HepG2 (cell line): ENCODE data around the gene MED20. TPM values are rescaled to one million over a fixed set of nuclear protein-coding genes. Genes with fewer than 3 reads are reported as not detected.

Experiments used
- ATAC-seq: fragments of 200-7000 bp; cut with Tn5 transposase; 3 replicates; pipeline ENCODE4 v1.9.1; 2020; ENCODE audit warnings: mild to moderate bottlenecking, moderate library complexity
- BruUV-seq: library from RNA; stranded (reverse); fragments of 400-500 nt; replicated peaks from 2 replicates; lab custom pipeline; 2021; lab: Mats Ljungman, UMichigan
- CTCF ChIA-PET: fragments of 300-600 bp; formaldehyde crosslinking; extraction: SDS; loops from one replicate; lab custom pipeline; 2021; ENCODE audit warnings: low total read pairs, inconsistent platforms, low intra/inter-chr PET ratio; lab: Yijun Ruan, JAX
- POLR2A ChIA-PET: fragments of 350-600 bp; sonication (Branson Sonifier 250); formaldehyde crosslinking; loops from one replicate; lab custom pipeline; 2020; ENCODE audit warnings: antibody characterized with exemption, inconsistent platforms; lab: Yijun Ruan, JAX
- DNase-seq: peaks from one replicate; pipeline ENCODE4 v3.0.0-alpha.2; 2015; ENCODE audit warnings: low spot score
- FAIRE-seq: peaks from 3 replicates; lab custom pipeline; 2011; peaks lifted over from hg19 to GRCh38; lab: Jason Lieb, UNC
- H2AFZ ChIP-seq: one replicate; pipeline ENCODE4 v1.6.1; 2011; ENCODE audit warnings: low read length, inconsistent platforms
- H3K27ac ChIP-seq: fragments of 300-600 bp; 3 replicates; pipeline ENCODE4 v1.8.0; 2011; ENCODE audit warnings: mixed run types, mild to moderate bottlenecking, mixed read lengths, low read length, inconsistent platforms; ENCODE audit not compliant: insufficient read depth; ENCODE audit errors: extremely low read length
- H3K27me3 ChIP-seq, 2 experiments: fragments of 200-600 bp in 1 of 2; 2 replicates in 1 of 2; 3 replicates in 1 of 2; pipeline versions ENCODE4 v1.6.0 to v1.8.0; 2011; ENCODE audit warnings: low read length in 2 of 2, mild to moderate bottlenecking in 2 of 2, moderate library complexity in 2 of 2, inconsistent platforms in 1 of 2; ENCODE audit not compliant: insufficient read depth in 2 of 2, control insufficient read depth in 1 of 2
- H3K36me3 ChIP-seq, 2 experiments: fragments of 200-600 bp in 1 of 2; replicated peaks in 1 of 2; 2 replicates in 1 of 2; 3 replicates in 1 of 2; pipeline versions ENCODE4 v1.5.1 to v1.8.0; 2011; ENCODE audit warnings: low read length in 2 of 2, inconsistent platforms in 1 of 2; ENCODE audit not compliant: insufficient read depth in 2 of 2, control insufficient read depth in 1 of 2
- H3K4me1 ChIP-seq: 2 replicates; pipeline ENCODE4 v1.5.1; 2012; ENCODE audit warnings: low read length, inconsistent platforms; ENCODE audit not compliant: insufficient read depth
- H3K4me2 ChIP-seq: 2 replicates; pipeline ENCODE4 v1.6.0; 2011; ENCODE audit warnings: low read depth, low read length, inconsistent platforms
- H3K4me3 ChIP-seq, 3 experiments: fragments of 200-600 bp in 1 of 3; sonication (generic), shearing (Covaris generic) in 1 of 3; replicated peaks in 1 of 3; 2 replicates each; pipeline ENCODE4 v1.5.1; 2011 to 2016; ENCODE audit warnings: low read length in 3 of 3, inconsistent platforms in 2 of 3, low read depth in 2 of 3, mild to moderate bottlenecking in 2 of 3, control low read depth in 1 of 3, mixed read lengths in 1 of 3; ENCODE audit not compliant: insufficient read depth in 1 of 3
- H3K79me2 ChIP-seq: one replicate; pipeline ENCODE4 v1.6.1; 2011; ENCODE audit warnings: low read length, inconsistent platforms; ENCODE audit not compliant: insufficient read depth
- H3K9ac ChIP-seq: 2 replicates; pipeline ENCODE4 v1.6.0; 2011; ENCODE audit warnings: mild to moderate bottlenecking, low read depth, low read length, inconsistent platforms; ENCODE audit not compliant: insufficient read depth
- H3K9me3 ChIP-seq: 2 replicates; pipeline ENCODE4 v1.5.1; 2012; ENCODE audit warnings: mild to moderate bottlenecking, low read length
- H4K20me1 ChIP-seq: 2 replicates; pipeline ENCODE4 v1.6.0; 2011; ENCODE audit warnings: inconsistent platforms, mild to moderate bottlenecking, low read length, moderate library complexity; ENCODE audit not compliant: insufficient read depth
- PHF5A ChIP-seq: IDR thresholded peaks from one replicate; pipeline ENCODE4 v1.6.1; 2018; ENCODE audit warnings: low read depth, missing genetic modification reagents; ENCODE audit not compliant: unreplicated experiment
- RFX1 ChIP-seq: fragments of 450-650 bp; IDR thresholded peaks from 2 replicates; pipeline ENCODE4 v1.6.1; 2017
- SNRNP70 ChIP-seq: fragments of 200-400 bp; formaldehyde crosslinking; IDR thresholded peaks from 2 replicates; pipeline ENCODE4 v1.6.1; 2017; ENCODE audit warnings: mild to moderate bottlenecking, low read depth, low read length, moderate library complexity
- ZNF121 ChIP-seq: sonication (generic); formaldehyde crosslinking; IDR thresholded peaks from 2 replicates; pipeline ENCODE4 v1.5.0; 2020; ENCODE audit warnings: mild to moderate bottlenecking, missing genetic modification reagents
- ZNF180 ChIP-seq: sonication (generic); formaldehyde crosslinking; IDR thresholded peaks from 2 replicates; pipeline ENCODE4 v1.4.0; 2020; ENCODE audit warnings: low read depth, missing genetic modification reagents, borderline replicate concordance
- ZNF3 ChIP-seq: IDR thresholded peaks from 2 replicates; pipeline ENCODE4 v1.7.0; 2017; ENCODE audit warnings: inconsistent platforms
- ZNF776 ChIP-seq: sonication (generic); formaldehyde crosslinking; IDR thresholded peaks from 2 replicates; pipeline ENCODE4 v1.4.0; 2020; ENCODE audit warnings: mild to moderate bottlenecking, missing genetic modification reagents
- WGBS: methylation state at CpG from one replicate; pipeline ENCODE4 v1.1.6; 2017; ENCODE audit warnings: low lambda C conversion rate; 5-methylcytosine and 5-hydroxymethylcytosine counted together
- in situ Hi-C: cut with HindIII; loops from 2 replicates; pipeline ENCODE4 v1.10.0; 2017; ENCODE audit warnings: low pct_unique_long_range_greater_than_20kb; ENCODE audit not compliant: extremely low pct_ligation_motif_present
- intact Hi-C: fragments of 100-400 bp; cut with micrococcal nuclease; formaldehyde crosslinking; loops from one replicate; pipeline ENCODE4 v1.10.0; 2022; ENCODE audit not compliant: unreplicated experiment
- polyA plus RNA-seq, 8 experiments: library from polyadenylated mRNA; depleted of rRNA in 3 of 8; stranded (reverse) in 7 of 8; unstranded in 1 of 8; fragments of >200 nt; fragmentation: Illumina TruSeq in 4 of 8; extraction: Trizol in 4 of 8; gene quantifications; 2 replicates each; pipeline versions ENCODE4 v1.2.1 to v1.2.3, GENCODE V29; 2011 to 2016; ENCODE audit warnings: low read depth in 4 of 8, missing spikeins in 1 of 8, mixed read lengths in 1 of 8; ENCODE audit not compliant: insufficient read depth in 1 of 8
- total RNA-seq, 5 experiments: library from RNA; depleted of rRNA; stranded (reverse); fragments of >200 nt; fragmentation: Illumina TruSeq; extraction: Trizol; gene quantifications; 2 replicates each; pipeline ENCODE4 v1.2.3, GENCODE V29; 2016; ENCODE audit warnings: low read depth in 1 of 5
- TF ChIP-seq, protein P1 (sequence below): sonication (generic); formaldehyde crosslinking; IDR thresholded peaks from 2 replicates; pipeline ENCODE4 v1.9.0; 2021; ENCODE audit warnings: mild to moderate bottlenecking, missing genetic modification reagents
- TF ChIP-seq, protein P2 (sequence below): sonication (generic); formaldehyde crosslinking; IDR thresholded peaks from 2 replicates; pipeline ENCODE4 v1.4.0; 2020; ENCODE audit warnings: missing genetic modification reagents
- TF ChIP-seq, protein P3 (sequence below): IDR thresholded peaks from 2 replicates; pipeline ENCODE4 v1.6.1; 2012; ENCODE audit warnings: inconsistent platforms
- TF ChIP-seq, protein P4 (sequence below): sonication (generic); formaldehyde crosslinking; IDR thresholded peaks from 2 replicates; pipeline ENCODE4 v1.4.0; 2020; ENCODE audit warnings: missing genetic modification reagents
- TF ChIP-seq, protein P5 (sequence below): sonication (generic); formaldehyde crosslinking; conservative IDR thresholded peaks from 2 replicates; pipeline ENCODE4 v1.4.0; 2020; ENCODE audit warnings: missing genetic modification reagents

Gene MED20
- total and polyA plus RNA-seq, 2 of the 13 experiments (the other 11 are each of a cell fraction or from before 2014, with no cell fraction given): 28.1 to 41.1 TPM

DNA sequence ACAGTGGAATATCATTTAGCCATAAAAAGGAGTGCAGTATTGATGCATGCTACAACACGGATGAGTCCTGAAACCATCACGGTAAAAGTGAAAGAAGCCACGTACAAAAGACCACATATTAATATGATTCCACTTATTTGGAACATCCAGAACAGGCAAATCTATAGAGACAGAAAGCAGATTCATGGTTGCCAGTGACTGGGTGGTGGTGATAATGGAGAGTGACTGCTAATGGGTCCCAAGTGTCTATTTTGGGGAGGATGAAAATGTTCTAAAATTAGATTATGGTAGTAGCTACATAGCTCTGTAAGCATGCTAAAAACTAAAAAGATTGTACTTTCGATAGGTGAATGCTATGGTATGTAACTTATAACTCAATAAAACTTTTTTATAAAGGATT, 39.1 kb upstream of the MED20 start:
- Histone ChIP-seq H3K4me1 (peaks cover 30% of the 10 kb centered on the region), H3K27me3 (no peaks in the 10 kb centered on the region), H3K4me3 (no peak overlapping the region), H3K36me3 (no peaks in the 10 kb centered on the region), H2AFZ (no peak overlapping the region), H3K4me2 (no peak overlapping the region), H3K9ac (no peak overlapping the region), H3K79me2 (no peaks in the 10 kb centered on the region), H3K9me3 (no peaks in the 10 kb centered on the region), H4K20me1 (no peaks in the 10 kb centered on the region)
- ChIA-PET CTCF (no interaction called here), POLR2A (no interaction called here)
- DNase-seq: no peak
- BruUV-seq: no TSS peak
- whole genome bisulfite sequencing: 86% methylated on average over 4 of the region's 4 CpGs
- intact Hi-C loops (no loop called here), in situ Hi-C loops (no loop called here)
- no peak for ATAC-seq
- TF ChIP-seq, protein P1, sequence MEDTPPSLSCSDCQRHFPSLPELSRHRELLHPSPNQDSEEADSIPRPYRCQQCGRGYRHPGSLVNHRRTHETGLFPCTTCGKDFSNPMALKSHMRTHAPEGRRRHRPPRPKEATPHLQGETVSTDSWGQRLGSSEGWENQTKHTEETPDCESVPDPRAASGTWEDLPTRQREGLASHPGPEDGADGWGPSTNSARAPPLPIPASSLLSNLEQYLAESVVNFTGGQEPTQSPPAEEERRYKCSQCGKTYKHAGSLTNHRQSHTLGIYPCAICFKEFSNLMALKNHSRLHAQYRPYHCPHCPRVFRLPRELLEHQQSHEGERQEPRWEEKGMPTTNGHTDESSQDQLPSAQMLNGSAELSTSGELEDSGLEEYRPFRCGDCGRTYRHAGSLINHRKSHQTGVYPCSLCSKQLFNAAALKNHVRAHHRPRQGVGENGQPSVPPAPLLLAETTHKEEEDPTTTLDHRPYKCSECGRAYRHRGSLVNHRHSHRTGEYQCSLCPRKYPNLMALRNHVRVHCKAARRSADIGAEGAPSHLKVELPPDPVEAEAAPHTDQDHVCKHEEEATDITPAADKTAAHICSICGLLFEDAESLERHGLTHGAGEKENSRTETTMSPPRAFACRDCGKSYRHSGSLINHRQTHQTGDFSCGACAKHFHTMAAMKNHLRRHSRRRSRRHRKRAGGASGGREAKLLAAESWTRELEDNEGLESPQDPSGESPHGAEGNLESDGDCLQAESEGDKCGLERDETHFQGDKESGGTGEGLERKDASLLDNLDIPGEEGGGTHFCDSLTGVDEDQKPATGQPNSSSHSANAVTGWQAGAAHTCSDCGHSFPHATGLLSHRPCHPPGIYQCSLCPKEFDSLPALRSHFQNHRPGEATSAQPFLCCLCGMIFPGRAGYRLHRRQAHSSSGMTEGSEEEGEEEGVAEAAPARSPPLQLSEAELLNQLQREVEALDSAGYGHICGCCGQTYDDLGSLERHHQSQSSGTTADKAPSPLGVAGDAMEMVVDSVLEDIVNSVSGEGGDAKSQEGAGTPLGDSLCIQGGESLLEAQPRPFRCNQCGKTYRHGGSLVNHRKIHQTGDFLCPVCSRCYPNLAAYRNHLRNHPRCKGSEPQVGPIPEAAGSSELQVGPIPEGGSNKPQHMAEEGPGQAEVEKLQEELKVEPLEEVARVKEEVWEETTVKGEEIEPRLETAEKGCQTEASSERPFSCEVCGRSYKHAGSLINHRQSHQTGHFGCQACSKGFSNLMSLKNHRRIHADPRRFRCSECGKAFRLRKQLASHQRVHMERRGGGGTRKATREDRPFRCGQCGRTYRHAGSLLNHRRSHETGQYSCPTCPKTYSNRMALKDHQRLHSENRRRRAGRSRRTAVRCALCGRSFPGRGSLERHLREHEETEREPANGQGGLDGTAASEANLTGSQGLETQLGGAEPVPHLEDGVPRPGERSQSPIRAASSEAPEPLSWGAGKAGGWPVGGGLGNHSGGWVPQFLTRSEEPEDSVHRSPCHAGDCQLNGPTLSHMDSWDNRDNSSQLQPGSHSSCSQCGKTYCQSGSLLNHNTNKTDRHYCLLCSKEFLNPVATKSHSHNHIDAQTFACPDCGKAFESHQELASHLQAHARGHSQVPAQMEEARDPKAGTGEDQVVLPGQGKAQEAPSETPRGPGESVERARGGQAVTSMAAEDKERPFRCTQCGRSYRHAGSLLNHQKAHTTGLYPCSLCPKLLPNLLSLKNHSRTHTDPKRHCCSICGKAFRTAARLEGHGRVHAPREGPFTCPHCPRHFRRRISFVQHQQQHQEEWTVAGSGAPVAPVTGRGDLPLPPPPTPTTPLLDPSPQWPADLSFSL (CRISPR knock-in tag): no peak
- TF ChIP-seq PHF5A (CRISPR knock-in tag): no peak
- TF ChIP-seq, protein P2, sequence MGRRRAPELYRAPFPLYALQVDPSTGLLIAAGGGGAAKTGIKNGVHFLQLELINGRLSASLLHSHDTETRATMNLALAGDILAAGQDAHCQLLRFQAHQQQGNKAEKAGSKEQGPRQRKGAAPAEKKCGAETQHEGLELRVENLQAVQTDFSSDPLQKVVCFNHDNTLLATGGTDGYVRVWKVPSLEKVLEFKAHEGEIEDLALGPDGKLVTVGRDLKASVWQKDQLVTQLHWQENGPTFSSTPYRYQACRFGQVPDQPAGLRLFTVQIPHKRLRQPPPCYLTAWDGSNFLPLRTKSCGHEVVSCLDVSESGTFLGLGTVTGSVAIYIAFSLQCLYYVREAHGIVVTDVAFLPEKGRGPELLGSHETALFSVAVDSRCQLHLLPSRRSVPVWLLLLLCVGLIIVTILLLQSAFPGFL (CRISPR knock-in tag): no peak
- TF ChIP-seq, protein P3, sequence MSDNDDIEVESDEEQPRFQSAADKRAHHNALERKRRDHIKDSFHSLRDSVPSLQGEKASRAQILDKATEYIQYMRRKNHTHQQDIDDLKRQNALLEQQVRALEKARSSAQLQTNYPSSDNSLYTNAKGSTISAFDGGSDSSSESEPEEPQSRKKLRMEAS: no peak
- TF ChIP-seq ZNF121: no peak
- TF ChIP-seq, protein P4, sequence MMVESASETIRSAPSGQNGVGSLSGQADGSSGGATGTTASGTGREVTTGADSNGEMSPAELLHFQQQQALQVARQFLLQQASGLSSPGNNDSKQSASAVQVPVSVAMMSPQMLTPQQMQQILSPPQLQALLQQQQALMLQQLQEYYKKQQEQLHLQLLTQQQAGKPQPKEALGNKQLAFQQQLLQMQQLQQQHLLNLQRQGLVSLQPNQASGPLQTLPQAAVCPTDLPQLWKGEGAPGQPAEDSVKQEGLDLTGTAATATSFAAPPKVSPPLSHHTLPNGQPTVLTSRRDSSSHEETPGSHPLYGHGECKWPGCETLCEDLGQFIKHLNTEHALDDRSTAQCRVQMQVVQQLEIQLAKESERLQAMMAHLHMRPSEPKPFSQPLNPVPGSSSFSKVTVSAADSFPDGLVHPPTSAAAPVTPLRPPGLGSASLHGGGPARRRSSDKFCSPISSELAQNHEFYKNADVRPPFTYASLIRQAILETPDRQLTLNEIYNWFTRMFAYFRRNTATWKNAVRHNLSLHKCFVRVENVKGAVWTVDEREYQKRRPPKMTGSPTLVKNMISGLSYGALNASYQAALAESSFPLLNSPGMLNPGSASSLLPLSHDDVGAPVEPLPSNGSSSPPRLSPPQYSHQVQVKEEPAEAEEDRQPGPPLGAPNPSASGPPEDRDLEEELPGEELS (CRISPR knock-in tag): no peak
- TF ChIP-seq ZNF3 (CRISPR knock-in tag): no peak
- TF ChIP-seq SNRNP70: no peak
- no peak for TF ChIP-seq ZNF180 (CRISPR knock-in tag)
- no peak for TF ChIP-seq ZNF776 (CRISPR knock-in tag)
- TF ChIP-seq, protein P5, sequence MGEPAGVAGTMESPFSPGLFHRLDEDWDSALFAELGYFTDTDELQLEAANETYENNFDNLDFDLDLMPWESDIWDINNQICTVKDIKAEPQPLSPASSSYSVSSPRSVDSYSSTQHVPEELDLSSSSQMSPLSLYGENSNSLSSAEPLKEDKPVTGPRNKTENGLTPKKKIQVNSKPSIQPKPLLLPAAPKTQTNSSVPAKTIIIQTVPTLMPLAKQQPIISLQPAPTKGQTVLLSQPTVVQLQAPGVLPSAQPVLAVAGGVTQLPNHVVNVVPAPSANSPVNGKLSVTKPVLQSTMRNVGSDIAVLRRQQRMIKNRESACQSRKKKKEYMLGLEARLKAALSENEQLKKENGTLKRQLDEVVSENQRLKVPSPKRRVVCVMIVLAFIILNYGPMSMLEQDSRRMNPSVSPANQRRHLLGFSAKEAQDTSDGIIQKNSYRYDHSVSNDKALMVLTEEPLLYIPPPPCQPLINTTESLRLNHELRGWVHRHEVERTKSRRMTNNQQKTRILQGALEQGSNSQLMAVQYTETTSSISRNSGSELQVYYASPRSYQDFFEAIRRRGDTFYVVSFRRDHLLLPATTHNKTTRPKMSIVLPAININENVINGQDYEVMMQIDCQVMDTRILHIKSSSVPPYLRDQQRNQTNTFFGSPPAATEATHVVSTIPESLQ: no peak
- no peak for TF ChIP-seq RFX1
- TF ChIP-seq, all 625 proteins: peak for 0
- FAIRE-seq: no peak
- H3K27ac ChIP-seq: no peak overlapping the region
